SK-N-SH (cell line): ENCODE results near the gene HUS1. TPM values are rescaled to one million over a fixed set of nuclear protein-coding genes. Genes with fewer than 3 reads are reported as not detected.
A peak's percentile ranks its signal among the peaks of the same experiment; 100 is the strongest.

Experiments used
- CTCF ChIA-PET: fragments of 300-600, 350-600 bp; formaldehyde crosslinking; extraction: SDS; loops from one replicate; lab custom pipeline; 2021; lab: Yijun Ruan, JAX
- POLR2A ChIA-PET: fragments of 350-600 bp; sonication (Branson Sonifier 250); formaldehyde crosslinking; extraction: SDS; loops from one replicate; lab custom pipeline; 2020; ENCODE audit warnings: antibody characterized with exemption, inconsistent platforms; lab: Yijun Ruan, JAX
- DNase-seq: peaks from one replicate; pipeline ENCODE4 v3.0.0; 2012
- H2AFZ ChIP-seq: fragments of 200-600 bp; sonication (generic); 2 replicates; pipeline ENCODE4 v1.8.1; 2016; ENCODE audit warnings: antibody characterized with exemption, mild to moderate bottlenecking, low read depth
- H3F3A ChIP-seq: fragments of 200-600 bp; sonication (generic); replicated peaks from 2 replicates; pipeline ENCODE3; 2016; ENCODE audit warnings: antibody characterized with exemption, mild to moderate bottlenecking; ENCODE audit not compliant: insufficient read depth
- H3K27ac ChIP-seq, 2 experiments: fragments of 200-500 bp in 1 of 2; fragments of 200-600 bp in 1 of 2; sonication (Bioruptor generic) in 1 of 2; sonication (generic), shearing (Covaris generic) in 1 of 2; 2 replicates each; pipeline versions ENCODE4 v1.5.1 to v1.6.1; 2014 to 2016; ENCODE audit warnings: low read depth in 2 of 2, inconsistent platforms in 1 of 2, low read length in 1 of 2, mild to moderate bottlenecking in 1 of 2, mixed read lengths in 1 of 2
- H3K27me3 ChIP-seq: fragments of 200-600 bp; sonication (generic), shearing (Covaris generic); 2 replicates; pipeline ENCODE4 v1.6.1; 2016; ENCODE audit warnings: mixed run types; ENCODE audit not compliant: insufficient read depth
- H3K36me3 ChIP-seq, 2 experiments: fragments of 200-500 bp in 1 of 2; fragments of 200-600 bp in 1 of 2; sonication (Bioruptor generic) in 1 of 2; sonication (generic) in 1 of 2; replicated peaks in 1 of 2; 2 replicates each; pipeline versions ENCODE3 to v1.5.1; 2014 to 2016; ENCODE audit warnings: low read length in 1 of 2, mild to moderate bottlenecking in 1 of 2; ENCODE audit not compliant: insufficient read depth in 2 of 2, control insufficient read depth in 1 of 2
- H3K4me1 ChIP-seq, 2 experiments: fragments of 200-500 bp in 1 of 2; fragments of 200-600 bp in 1 of 2; sonication (Bioruptor generic) in 1 of 2; sonication (generic), shearing (Covaris generic) in 1 of 2; 2 replicates each; pipeline versions ENCODE4 v1.5.1 to v1.6.1; 2014 to 2016; ENCODE audit warnings: low read depth in 1 of 2, low read length in 1 of 2, mixed run types in 1 of 2; ENCODE audit not compliant: insufficient read depth in 2 of 2, control insufficient read depth in 1 of 2
- H3K4me2 ChIP-seq: fragments of 200-600 bp; sonication (generic), shearing (Covaris generic); 2 replicates; pipeline ENCODE4 v1.6.1; 2017; ENCODE audit warnings: mixed run types
- H3K4me3 ChIP-seq, 2 experiments: fragments of 200-500 bp in 1 of 2; fragments of 200-600 bp in 1 of 2; sonication (Bioruptor generic) in 1 of 2; sonication (generic), shearing (Covaris generic) in 1 of 2; 2 replicates each; pipeline versions ENCODE4 v1.5.1 to v1.8.1; 2014 to 2016; ENCODE audit warnings: low read depth in 2 of 2, inconsistent platforms in 1 of 2, low read length in 1 of 2, mild to moderate bottlenecking in 1 of 2, mixed read lengths in 1 of 2, moderate library complexity in 1 of 2
- H3K79me2 ChIP-seq: fragments of 200-600 bp; sonication (generic); 2 replicates; pipeline ENCODE4 v1.8.1; 2017; ENCODE audit warnings: mild to moderate bottlenecking; ENCODE audit not compliant: insufficient read depth
- H3K9ac ChIP-seq: fragments of 200-600 bp; sonication (generic); 2 replicates; pipeline ENCODE4 v1.6.1; 2017; ENCODE audit warnings: mixed run types
- H3K9me2 ChIP-seq: fragments of 200-600 bp; sonication (generic); 2 replicates; pipeline ENCODE4 v1.6.1; 2017; ENCODE audit warnings: mixed run types
- H3K9me3 ChIP-seq: fragments of 200-600 bp; sonication (generic); 2 replicates; pipeline ENCODE4 v1.6.1; 2017; ENCODE audit warnings: mixed run types, mild to moderate bottlenecking, moderate library complexity
- H4K20me1 ChIP-seq: fragments of 200-600 bp; sonication (generic); 2 replicates; pipeline ENCODE4 v1.6.1; 2017; ENCODE audit warnings: mild to moderate bottlenecking, mixed run types; ENCODE audit not compliant: insufficient read depth
- CHD2 ChIP-seq: fragments of 150-350 bp; IDR thresholded peaks from 2 replicates; pipeline ENCODE4 v1.6.1; 2018; ENCODE audit warnings: low read length; ENCODE audit not compliant: partially characterized antibody
- CTCF ChIP-seq: fragments of 200-600 bp; sonication (generic); IDR thresholded peaks from 2 replicates; pipeline ENCODE4 v1.6.1; 2017; ENCODE audit warnings: antibody characterized with exemption, mild to moderate bottlenecking, moderate library complexity
- GABPA ChIP-seq: IDR thresholded peaks from 2 replicates; pipeline ENCODE4 v1.4.0; 2012; ENCODE audit warnings: low read depth, mild to moderate bottlenecking
- GATA2 ChIP-seq: sonication (generic); formaldehyde crosslinking; IDR thresholded peaks from 2 replicates; pipeline ENCODE4 v1.5.0; 2020; ENCODE audit warnings: mild to moderate bottlenecking, missing genetic modification reagents
- IRF3 ChIP-seq: fragments of 150-350 bp; IDR thresholded peaks from 2 replicates; pipeline ENCODE4 v1.6.1; 2016; ENCODE audit warnings: mild to moderate bottlenecking, low read depth, low read length
- MEF2A ChIP-seq: IDR thresholded peaks from 2 replicates; pipeline ENCODE4 v1.4.0; 2012; ENCODE audit warnings: low read depth, borderline replicate concordance
- NFIC ChIP-seq: IDR thresholded peaks from 2 replicates; pipeline ENCODE4 v1.4.0; 2012; ENCODE audit warnings: borderline replicate concordance
- NRF1 ChIP-seq: IDR thresholded peaks from 2 replicates; pipeline ENCODE4 v1.6.1; 2012; ENCODE audit warnings: low read depth, mild to moderate bottlenecking, low read length
- PBX3 ChIP-seq: IDR thresholded peaks from 2 replicates; pipeline ENCODE4; 2012
- RAD21 ChIP-seq: IDR thresholded peaks from 2 replicates; pipeline ENCODE4 v1.6.1; 2012; ENCODE audit warnings: mild to moderate bottlenecking, low read length
- RCOR1 ChIP-seq: fragments of 150-350 bp; IDR thresholded peaks from 2 replicates; pipeline ENCODE4 v1.6.1; 2017; ENCODE audit warnings: antibody characterized with exemption, low read length
- REST ChIP-seq: IDR thresholded peaks from 2 replicates; pipeline ENCODE4 v1.6.1; 2012; ENCODE audit warnings: mild to moderate bottlenecking, low read depth, low read length, moderate library complexity
- RFX5 ChIP-seq: IDR thresholded peaks from 2 replicates; pipeline ENCODE4 v1.6.1; 2012; ENCODE audit warnings: mild to moderate bottlenecking, improper control_type of control experiment, low read length
- RXRA ChIP-seq: IDR thresholded peaks from 2 replicates; pipeline ENCODE4 v1.4.0; 2012; ENCODE audit warnings: low read depth, mild to moderate bottlenecking, borderline replicate concordance
- SMC3 ChIP-seq: IDR thresholded peaks from 2 replicates; pipeline ENCODE4 v1.6.1; 2012; ENCODE audit warnings: low read depth, low read length, improper control_type of control experiment
- TEAD4 ChIP-seq: IDR thresholded peaks from 2 replicates; pipeline ENCODE4 v1.4.0; 2012; ENCODE audit warnings: mild to moderate bottlenecking, borderline replicate concordance; ENCODE audit not compliant: insufficient read depth
- ZBTB33 ChIP-seq: IDR thresholded peaks from 2 replicates; pipeline ENCODE4 v1.4.0; 2012; ENCODE audit warnings: low read depth, borderline replicate concordance
- WGBS: methylation state at CpG from one replicate; pipeline ENCODE4 v1.1.6; 2017; ENCODE audit warnings: low lambda C conversion rate; 5-methylcytosine and 5-hydroxymethylcytosine counted together
- polyA plus RNA-seq, 3 experiments: library from polyadenylated mRNA; depleted of rRNA; stranded (reverse); fragments of >200 nt; gene quantifications; 2 replicates each; pipeline ENCODE4 v1.2.3, GENCODE V29; 2012

Gene HUS1
- polyA plus RNA-seq, 1 of the 3 experiments (the other 2 are of a cell fraction) = 17.8 TPM

GRCh38 chr7:47945261-47946015 is 34.0 kb downstream of the HUS1 start:
- TF ChIP-seq RCOR1 = 0 out of 2 replicates have a peak, but pooled peaks have one; percentile 32
- no peak for TF ChIP-seq IRF3
- peak; percentile 13; the same call in 1 of the 2 replicates for TF ChIP-seq NRF1
- TF ChIP-seq GABPA = no peak
- TF ChIP-seq NFIC = no peak
- TF ChIP-seq PBX3 = no peak
- TF ChIP-seq REST = no peak
- no peak for TF ChIP-seq TEAD4
- no peak for TF ChIP-seq RXRA
- peak; percentile 93 for TF ChIP-seq RAD21
- peak; percentile 90 for TF ChIP-seq SMC3
- no peak for TF ChIP-seq ZBTB33
- TF ChIP-seq MEF2A = no peak
- TF ChIP-seq CHD2 = peak; percentile 20
- peak; percentile 99 for TF ChIP-seq CTCF
- no peak for TF ChIP-seq GATA2 (CRISPR knock-in tag)
- TF ChIP-seq RFX5 = 0 out of 2 replicates have a peak, but pooled peaks have one; percentile 14
- H3F3A ChIP-seq = peaks cover 16% of the 10 kb centered on the region
- WGBS = 40% methylated on average over 8 of the region's 8 CpGs

More at GRCh38 chr7:47945261-47946015, 34.0 kb downstream of the HUS1 start:
- Histone ChIP-seq H3K9me2 (no peaks in the 10 kb centered on the region), H3K4me3 (no peak overlapping the region), H3K4me1 (peaks cover 24 to 35% of the 10 kb centered on the region in 2 experiments), H3K27me3 (no peaks in the 10 kb centered on the region), H3K9ac (no peak overlapping the region), H3K9me3 (no peaks in the 10 kb centered on the region), H3K36me3 (no peaks in the 10 kb centered on the region), H3K4me2 (no peak overlapping the region), H3K79me2 (no peaks in the 10 kb centered on the region), H2AFZ (no peak overlapping the region), H4K20me1 (no peaks in the 10 kb centered on the region), H3K27ac (no peak overlapping the region)
- CTCF ChIA-PET = interaction anchor here (0.6 to 12.4 kb wide), 86 partner anchors 9 to 743 kb away, joined by 3 to 221 read pairs (median 5); partner anchors contain the start of gene HUS1
- DNase-seq = peak; percentile 74
- POLR2A ChIA-PET = interaction anchor here (0.8 to 1.5 kb wide), 4 partner anchors 19 to 158 kb away, joined by 3 to 5 read pairs (median 4); no protein-coding TSS in a partner anchor
